ENCODE results near the gene ADGRB2. TPM values are rescaled to one million over a fixed set of nuclear protein-coding genes. Genes with fewer than 3 reads are reported as not detected.

The ADGRB2 gene
- total RNA-seq (10 to 100 TPM; 15.7 to 18.0 TPM), polyA plus RNA-seq (ENCODE audit: insufficient read depth, low read depth, low replicate concordance) (11.8 TPM)
- long read RNA-seq, donor 1, result 0 reads
- long read RNA-seq, donor 2, result 0 reads

GRCh38 chr1:31764312-31765040 lies at the start of gene ADGRB2:
Gene ADGRB2 (minus strand): TSS chr1:31764340. CDS start chr1:31757221, 7,119 bp downstream.
- no peak for TF ChIP-seq POLR2A (IDR thresholded peaks at IDR 0.05)
- TF ChIP-seq, protein P1, sequence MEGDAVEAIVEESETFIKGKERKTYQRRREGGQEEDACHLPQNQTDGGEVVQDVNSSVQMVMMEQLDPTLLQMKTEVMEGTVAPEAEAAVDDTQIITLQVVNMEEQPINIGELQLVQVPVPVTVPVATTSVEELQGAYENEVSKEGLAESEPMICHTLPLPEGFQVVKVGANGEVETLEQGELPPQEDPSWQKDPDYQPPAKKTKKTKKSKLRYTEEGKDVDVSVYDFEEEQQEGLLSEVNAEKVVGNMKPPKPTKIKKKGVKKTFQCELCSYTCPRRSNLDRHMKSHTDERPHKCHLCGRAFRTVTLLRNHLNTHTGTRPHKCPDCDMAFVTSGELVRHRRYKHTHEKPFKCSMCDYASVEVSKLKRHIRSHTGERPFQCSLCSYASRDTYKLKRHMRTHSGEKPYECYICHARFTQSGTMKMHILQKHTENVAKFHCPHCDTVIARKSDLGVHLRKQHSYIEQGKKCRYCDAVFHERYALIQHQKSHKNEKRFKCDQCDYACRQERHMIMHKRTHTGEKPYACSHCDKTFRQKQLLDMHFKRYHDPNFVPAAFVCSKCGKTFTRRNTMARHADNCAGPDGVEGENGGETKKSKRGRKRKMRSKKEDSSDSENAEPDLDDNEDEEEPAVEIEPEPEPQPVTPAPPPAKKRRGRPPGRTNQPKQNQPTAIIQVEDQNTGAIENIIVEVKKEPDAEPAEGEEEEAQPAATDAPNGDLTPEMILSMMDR (IDR thresholded peaks at IDR 0.05), result peak in 1 of 3 experiments; percentile 14
- DNase-seq, result no peak
- WGBS, 2 donors, result 9 to 17% methylated on average over 4 to 24 of the region's 59 CpGs
- H3K27me3 ChIP-seq, result no peaks in the 10 kb centered on the region
- no peaks in the 10 kb centered on the region for H3K9me3 ChIP-seq
- peaks cover 28% of the 10 kb centered on the region for H3K4me1 ChIP-seq
- intact Hi-C loops (cut with DNase I; ENCODE audit: low total_unique reads), result no loop called here
- H3K4me3 ChIP-seq, result peak within 1 kb of the TSS; percentile 29 to 56
- H3K36me3 ChIP-seq (ENCODE audit: low read depth, missing control alignments), result no peaks in the 10 kb centered on the region
- no peak within 1 kb of the TSS for H3K27ac ChIP-seq

GRCh38 chr1:31812158-31812829 lies 48.2 kb upstream of the ADGRB2 start:
- TF ChIP-seq POLR2A (IDR thresholded peaks at IDR 0.05), result no peak
- TF ChIP-seq, protein P1 (IDR thresholded peaks at IDR 0.05), result no peak
- Histone ChIP-seq H3K27me3 (no peaks in the 10 kb centered on the region), H3K9me3 (no peaks in the 10 kb centered on the region), H3K4me1 (peaks cover 21% of the 10 kb centered on the region), H3K36me3 (ENCODE audit: low read depth, missing control alignments) (no peaks in the 10 kb centered on the region), H3K4me3 (no peak overlapping the region), H3K27ac (no peak overlapping the region)
- intact Hi-C loops (cut with DNase I; ENCODE audit: low total_unique reads), result no loop called here
- DNase-seq, result no peak
- WGBS, 2 donors, result 82 to 87% methylated on average over 9 of the region's 9 CpGs

- Histone ChIP-seq H3K4me3 (no peak overlapping the region), H3K36me3 (ENCODE audit: low read depth, missing control alignments) (no peaks in the 10 kb centered on the region), H3K9me3 (no peaks in the 10 kb centered on the region), H3K27me3 (no peaks in the 10 kb centered on the region), H3K27ac (no peak overlapping the region), H3K4me1 (peaks cover 21% of the 10 kb centered on the region)
- DNase-seq, result peak; percentile 46
- WGBS, 2 donors, result 57 to 64% methylated on average over 7 of the region's 7 CpGs
- intact Hi-C loops (cut with DNase I; ENCODE audit: low total_unique reads), result no loop called here
- no peak for TF ChIP-seq POLR2A (IDR thresholded peaks at IDR 0.05)
- TF ChIP-seq, protein P1 (IDR thresholded peaks at IDR 0.05), result no peak
These were observed 47.5 kb upstream of the ADGRB2 start for GRCh38 chr1:31811605-31812004.

DNA sequence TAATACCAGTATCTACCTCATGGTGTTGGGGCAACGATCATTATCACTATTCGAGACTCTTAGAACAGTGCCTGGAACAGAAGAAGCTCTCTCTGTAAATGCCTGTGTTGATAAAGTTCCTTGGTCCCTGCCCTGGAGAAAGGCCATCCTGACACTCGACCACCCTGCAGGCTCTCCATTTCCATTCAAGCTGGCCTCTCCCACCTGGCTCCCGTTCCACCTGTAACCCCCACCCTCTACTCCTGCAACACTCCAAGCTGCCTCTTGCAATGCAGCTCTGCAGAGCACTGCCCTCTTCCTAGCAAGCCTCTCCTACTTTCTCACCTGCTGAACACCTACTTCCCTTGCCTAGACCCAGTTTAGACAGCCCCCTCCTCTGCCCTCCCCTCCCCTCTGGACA lies 45.6 kb upstream of the ADGRB2 start:
- intact Hi-C loops (cut with DNase I; ENCODE audit: low total_unique reads), result no loop called here
- Histone ChIP-seq H3K4me1 (peaks cover 10% of the 10 kb centered on the region), H3K4me3 (no peak overlapping the region), H3K36me3 (ENCODE audit: low read depth, missing control alignments) (no peaks in the 10 kb centered on the region), H3K27ac (no peak overlapping the region), H3K9me3 (no peaks in the 10 kb centered on the region), H3K27me3 (no peaks in the 10 kb centered on the region)
- no peak for TF ChIP-seq POLR2A (IDR thresholded peaks at IDR 0.05)
- TF ChIP-seq, protein P1 (IDR thresholded peaks at IDR 0.05), result no peak
- WGBS, 2 donors, result 76 to 85% methylated on average over 4 of the region's 4 CpGs
- no peak for DNase-seq
